NCI-H82 (cell line): Measurements from ENCODE around the gene VAPA.

Experiments used
- DNase-seq: peaks from one replicate; lab custom pipeline; 2025; lab: John Stamatoyannopoulos, UW

Gene VAPA

DNA sequence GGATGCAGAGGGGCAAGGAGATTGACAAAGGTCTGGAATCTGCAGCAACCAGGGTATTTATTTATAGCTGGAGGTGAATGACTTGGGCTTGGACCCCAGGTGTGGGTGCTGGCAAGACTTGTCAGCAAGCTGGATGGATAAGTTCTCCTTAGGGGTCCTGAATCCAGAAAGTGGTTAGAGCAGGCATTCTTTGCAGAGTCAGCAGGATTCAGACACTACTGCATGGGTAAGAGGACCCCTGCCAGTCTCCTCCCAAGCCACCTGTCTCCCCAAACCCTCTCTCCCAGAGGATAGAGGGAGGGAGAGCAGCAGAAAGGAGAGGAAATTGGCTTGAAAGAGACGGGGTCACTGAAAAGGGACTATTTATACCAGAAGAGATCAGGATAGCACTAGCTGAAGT lies 89.5 kb downstream of the VAPA start:
- no peak for DNase-seq

DNA sequence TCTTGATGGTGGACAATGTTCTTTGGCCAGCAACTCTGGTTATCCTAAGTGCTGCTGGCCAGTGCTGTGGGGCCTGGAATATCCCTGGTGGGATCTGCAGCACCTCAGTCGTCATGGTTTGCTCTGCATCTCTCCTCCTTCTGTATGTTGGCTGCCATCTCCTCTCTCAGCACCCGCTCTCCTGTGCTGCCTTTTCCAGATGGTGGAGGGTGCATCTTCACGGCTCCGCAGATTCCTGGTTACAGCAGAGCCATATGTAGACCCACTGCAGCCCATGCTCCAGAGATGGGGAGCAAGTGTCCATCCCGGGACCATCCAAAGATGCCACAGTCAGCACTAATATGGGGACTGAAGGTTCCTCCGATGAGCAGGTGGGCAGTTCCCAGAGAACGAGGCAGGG lies 90.0 kb downstream of the VAPA start:
- DNase-seq: no peak

DNA sequence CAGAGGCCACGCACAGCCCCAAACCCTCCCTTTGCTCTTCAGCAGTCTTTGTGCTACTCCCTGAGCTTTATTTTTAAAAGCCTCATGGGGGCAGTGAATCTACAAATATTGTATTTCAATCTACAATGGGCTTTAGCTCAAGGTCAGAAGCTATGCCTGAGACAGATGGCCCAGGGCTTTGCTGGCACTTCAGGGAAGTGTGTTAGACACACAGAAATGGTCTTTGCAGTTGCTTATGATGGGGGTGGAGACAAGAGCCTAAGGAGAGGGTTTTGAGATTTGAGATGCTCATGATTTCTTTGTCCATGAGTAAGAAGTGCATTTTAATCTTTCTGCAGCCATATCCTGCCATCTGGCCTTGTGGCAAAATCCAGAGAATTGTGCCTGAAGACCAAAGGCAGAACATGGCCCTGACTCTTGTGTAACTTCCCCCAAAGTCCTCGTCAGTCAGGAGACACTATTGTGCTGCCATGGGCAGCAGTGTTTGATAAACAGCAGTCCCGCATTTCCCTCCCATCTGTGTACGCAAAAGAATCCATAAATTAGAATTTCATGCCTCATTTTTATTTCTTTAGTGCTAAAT lies 92.6 kb downstream of the VAPA start:
- DNase-seq: peak; percentile 96

DNA sequence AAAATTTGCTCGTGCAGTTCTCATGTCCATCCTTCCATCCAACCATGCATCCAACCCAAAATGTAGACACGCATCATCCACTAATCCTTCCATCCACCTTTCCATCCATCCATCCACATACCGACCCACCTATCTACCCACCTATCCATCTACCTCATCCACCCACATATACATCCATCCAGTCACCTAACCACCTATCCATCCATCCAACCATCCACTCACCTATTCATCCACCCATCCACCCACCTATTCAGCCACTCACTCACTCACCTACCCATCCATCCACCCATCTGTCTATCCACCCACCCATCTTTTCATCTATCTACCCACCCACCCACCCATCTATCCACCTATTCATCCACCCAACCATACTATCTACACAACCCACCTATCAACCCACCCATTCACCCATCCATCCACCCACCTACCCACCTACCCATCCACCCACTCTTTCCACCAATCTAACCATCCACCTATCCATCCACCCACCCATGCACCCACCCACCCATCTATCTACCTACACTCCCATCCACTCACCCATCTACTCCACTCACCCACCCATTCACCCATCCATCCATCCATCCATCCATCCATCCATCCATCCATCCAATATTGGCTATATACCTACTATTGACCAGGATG lies 94.3 kb downstream of the VAPA start:
- DNase-seq: no peak
